CD4-positive, alpha-beta T cell (primary cell): ENCODE measurements around the gene PLEK. TPM values are rescaled to one million over a fixed set of nuclear protein-coding genes. Genes with fewer than 3 reads are reported as not detected.
A peak's percentile ranks its signal among the peaks of the same experiment; 100 is the strongest.

Source experiments
- ATAC-seq: fragments of 200-7000 bp; cut with Tn5 transposase; one replicate; pipeline ENCODE4 v1.10.0; 2022; ENCODE audit warnings: mild to moderate bottlenecking; ENCODE audit not compliant: poor library complexity
- CTCF ChIA-PET: fragments of 350-600 bp; sonication (Branson Sonifier 250); formaldehyde crosslinking; loops from one replicate; lab custom pipeline; 2021; ENCODE audit warnings: antibody characterized with exemption, inconsistent platforms; lab: Charles Lee
- POLR2A ChIA-PET: fragments of 350-600 bp; sonication (Branson Sonifier 250); formaldehyde crosslinking; loops from one replicate; lab custom pipeline; 2021; ENCODE audit warnings: antibody characterized with exemption, inconsistent platforms; lab: Charles Lee
- DNase-seq, 14 experiments: peaks; one replicate each; pipeline ENCODE4 v3.0.0-alpha.2; 2013 to 2020; ENCODE audit warnings: mixed read lengths in 2 of 14
- H3K27ac ChIP-seq, 2 donors: one replicate each; pipeline versions ENCODE4 v1.5.1 to v1.7.0; 2013; ENCODE audit warnings: low read length in 2 of 2, low read depth in 1 of 2, mild to moderate bottlenecking in 1 of 2
- H3K27me3 ChIP-seq, 2 experiments: 1 replicate in 1 of 2; 2 replicates in 1 of 2; pipeline versions ENCODE4 v1.6.1 to v1.7.0; 2013; ENCODE audit warnings: low read length in 2 of 2, control low read depth in 1 of 2, mild to moderate bottlenecking in 1 of 2, moderate library complexity in 1 of 2; ENCODE audit not compliant: insufficient read depth in 2 of 2, control insufficient read depth in 1 of 2
- H3K36me3 ChIP-seq: one replicate; pipeline ENCODE4 v1.6.1; 2013; ENCODE audit warnings: low read length, control low read depth; ENCODE audit not compliant: insufficient read depth
- H3K4me1 ChIP-seq: one replicate; pipeline ENCODE4 v1.6.1; 2013; ENCODE audit warnings: low read length, control low read depth; ENCODE audit not compliant: insufficient read depth
- H3K4me3 ChIP-seq: one replicate; pipeline ENCODE4 v1.5.1; 2013; ENCODE audit warnings: mild to moderate bottlenecking, low read length, moderate library complexity
- H3K9me3 ChIP-seq, 2 experiments: 1 replicate in 1 of 2; 2 replicates in 1 of 2; pipeline versions ENCODE4 v1.6.1 to v1.7.0; 2013; ENCODE audit warnings: low read length in 2 of 2, mild to moderate bottlenecking in 2 of 2, control low read depth in 1 of 2, moderate library complexity in 1 of 2; ENCODE audit not compliant: control insufficient read depth in 1 of 2, insufficient read depth in 1 of 2
- H3K27ac Mint-ChIP-seq: one replicate; pipeline ENCODE4 v1.8.0; 2020; ENCODE audit warnings: mixed read lengths
- H3K27me3 Mint-ChIP-seq: one replicate; pipeline ENCODE4 v1.8.0; 2021; ENCODE audit warnings: mixed read lengths
- H3K36me3 Mint-ChIP-seq: one replicate; pipeline ENCODE4 v1.8.0; 2021; ENCODE audit warnings: low read depth, mixed read lengths
- H3K4me1 Mint-ChIP-seq: one replicate; pipeline ENCODE4 v1.8.0; 2021; ENCODE audit warnings: low read depth, mixed read lengths
- H3K4me3 Mint-ChIP-seq: one replicate; pipeline ENCODE4 v1.8.0; 2020; ENCODE audit warnings: mild to moderate bottlenecking, mixed read lengths
- H3K9me3 Mint-ChIP-seq: one replicate; pipeline ENCODE4 v1.8.0; 2020; ENCODE audit warnings: mixed read lengths
- intact Hi-C, 2 experiments: fragments of 100-400 bp; cut with DNase I in 1 of 2; cut with micrococcal nuclease in 1 of 2; formaldehyde crosslinking; loops; one replicate each; pipeline versions ENCODE4 v1.15.1 to v1.9.0; 2023 to 2025; cut with DNase I, micrococcal nuclease
- total RNA-seq, 174 experiments: library from RNA in 2 of 174; stranded (reverse) in 2 of 174; gene quantifications; one replicate each; pipeline ENCODE4 v1.2.3 and lab custom pipeline; 2021 to 2026
- TF ChIP-seq, protein P1 (sequence below): fragments of 200-600 bp; IDR thresholded peaks from one replicate; pipeline ENCODE4 v1.8.0; 2022; ENCODE audit warnings: antibody characterized with exemption, mild to moderate bottlenecking

Gene PLEK
- total RNA-seq, 2 experiments from 2014 or later: 5.3 to 6.3 TPM

- DNase-seq (peak in 3 of 14 experiments; percentile 46 to 83 (median 51)), ATAC-seq (no peak)
- no peaks in the 10 kb centered on the region for H3K36me3 Mint-ChIP-seq
- no peak overlapping the region for H3K27ac ChIP-seq
- no peak overlapping the region for H3K4me3 ChIP-seq
- H3K27me3 ChIP-seq: no peaks in the 10 kb centered on the region
- no peak overlapping the region for H3K27ac Mint-ChIP-seq
- no peak overlapping the region for H3K4me3 Mint-ChIP-seq
- peaks cover 8% of the 10 kb centered on the region for H3K4me1 Mint-ChIP-seq
- CTCF ChIA-PET: no interaction called here
- peaks cover 36% of the 10 kb centered on the region for H3K4me1 ChIP-seq
- POLR2A ChIA-PET: no interaction called here
- no peaks in the 10 kb centered on the region for H3K9me3 Mint-ChIP-seq
- H3K9me3 ChIP-seq: no peaks in the 10 kb centered on the region
- no peaks in the 10 kb centered on the region for H3K36me3 ChIP-seq
- intact Hi-C loops: no loop called here
- TF ChIP-seq, protein P1, sequence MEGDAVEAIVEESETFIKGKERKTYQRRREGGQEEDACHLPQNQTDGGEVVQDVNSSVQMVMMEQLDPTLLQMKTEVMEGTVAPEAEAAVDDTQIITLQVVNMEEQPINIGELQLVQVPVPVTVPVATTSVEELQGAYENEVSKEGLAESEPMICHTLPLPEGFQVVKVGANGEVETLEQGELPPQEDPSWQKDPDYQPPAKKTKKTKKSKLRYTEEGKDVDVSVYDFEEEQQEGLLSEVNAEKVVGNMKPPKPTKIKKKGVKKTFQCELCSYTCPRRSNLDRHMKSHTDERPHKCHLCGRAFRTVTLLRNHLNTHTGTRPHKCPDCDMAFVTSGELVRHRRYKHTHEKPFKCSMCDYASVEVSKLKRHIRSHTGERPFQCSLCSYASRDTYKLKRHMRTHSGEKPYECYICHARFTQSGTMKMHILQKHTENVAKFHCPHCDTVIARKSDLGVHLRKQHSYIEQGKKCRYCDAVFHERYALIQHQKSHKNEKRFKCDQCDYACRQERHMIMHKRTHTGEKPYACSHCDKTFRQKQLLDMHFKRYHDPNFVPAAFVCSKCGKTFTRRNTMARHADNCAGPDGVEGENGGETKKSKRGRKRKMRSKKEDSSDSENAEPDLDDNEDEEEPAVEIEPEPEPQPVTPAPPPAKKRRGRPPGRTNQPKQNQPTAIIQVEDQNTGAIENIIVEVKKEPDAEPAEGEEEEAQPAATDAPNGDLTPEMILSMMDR: no peak
- peaks cover 4% of the 10 kb centered on the region for H3K27me3 Mint-ChIP-seq
Observed at GRCh38 chr2:68379184-68379708, 14.2 kb downstream of the PLEK start.

GRCh38 chr2:68383778-68384177, 18.7 kb downstream of the PLEK start:
- Mint-ChIP-seq H3K36me3 (no peaks in the 10 kb centered on the region), H3K27me3 (no peaks in the 10 kb centered on the region), H3K27ac (no peak overlapping the region), H3K4me1 (peaks cover 25% of the 10 kb centered on the region), H3K9me3 (no peaks in the 10 kb centered on the region), H3K4me3 (no peak overlapping the region)
- Histone ChIP-seq H3K9me3 (no peaks in the 10 kb centered on the region), H3K27ac (no peak overlapping the region), H3K36me3 (no peaks in the 10 kb centered on the region), H3K4me3 (no peak overlapping the region), H3K4me1 (peaks cover 70% of the 10 kb centered on the region), H3K27me3 (no peaks in the 10 kb centered on the region)
- TF ChIP-seq, protein P1: no peak
- ATAC-seq: no peak
- CTCF ChIA-PET: no interaction called here
- no peak for DNase-seq
- POLR2A ChIA-PET: no interaction called here
- intact Hi-C loops: no loop called here

DNA sequence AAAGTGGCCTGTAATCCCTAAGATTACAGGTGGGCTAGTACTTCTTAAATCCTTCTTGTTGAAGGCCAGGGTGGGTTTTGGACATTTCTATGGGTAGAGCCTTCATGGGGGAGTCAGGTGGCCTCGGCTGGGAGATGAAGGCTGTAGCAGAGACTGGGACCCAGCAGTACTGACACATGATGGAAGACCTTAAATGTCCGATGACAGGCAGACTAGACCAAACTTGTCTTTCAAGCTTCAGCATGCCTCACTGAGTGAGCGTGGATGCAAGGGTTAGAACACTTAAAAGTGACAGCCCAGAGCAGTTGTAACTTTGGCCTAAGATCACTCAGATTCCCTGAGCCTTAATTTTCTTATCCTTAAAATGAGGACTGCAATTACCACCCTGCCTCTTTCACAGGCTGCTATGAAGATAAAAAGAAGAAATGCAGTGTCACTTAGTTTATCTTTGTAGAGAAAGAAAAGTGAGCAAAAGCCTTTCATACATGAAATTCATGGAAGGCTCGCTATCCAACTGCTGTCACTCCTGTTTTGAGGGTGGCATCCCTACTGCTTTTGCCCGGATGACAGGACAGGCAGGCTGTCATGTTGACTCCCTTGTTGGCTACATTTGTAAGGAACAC, 19.5 kb downstream of the PLEK start:
- no peaks in the 10 kb centered on the region for H3K27me3 ChIP-seq
- no peak overlapping the region for H3K4me3 ChIP-seq
- Mint-ChIP-seq H3K27ac (no peak overlapping the region), H3K9me3 (no peaks in the 10 kb centered on the region), H3K36me3 (no peaks in the 10 kb centered on the region), H3K4me3 (no peak overlapping the region), H3K27me3 (no peaks in the 10 kb centered on the region), H3K4me1 (peaks cover 26% of the 10 kb centered on the region)
- peaks cover 69% of the 10 kb centered on the region for H3K4me1 ChIP-seq
- no peaks in the 10 kb centered on the region for H3K9me3 ChIP-seq
- intact Hi-C loops: no loop called here
- no peak overlapping the region for H3K27ac ChIP-seq
- DNase-seq (no peak), ATAC-seq (no peak)
- ChIA-PET CTCF (no interaction called here), POLR2A (no interaction called here)
- no peaks in the 10 kb centered on the region for H3K36me3 ChIP-seq
- TF ChIP-seq, protein P1: no peak
